Endothelial cell of umbilical vein (primary cell): Measurements from ENCODE around the gene MYRFL. TPM values are rescaled to one million over a fixed set of nuclear protein-coding genes. Genes with fewer than 3 reads are reported as not detected.

Experiments used
- BruUV-seq: library from RNA; stranded (reverse); fragments of 400-500 nt; replicated peaks from 2 replicates; lab custom pipeline; 2021; lab: Mats Ljungman, UMichigan
- CTCF ChIA-PET: fragments of 300-600, 350-600 bp; sonication (Branson Sonifier 250); formaldehyde crosslinking; loops from one replicate; lab custom pipeline; 2021; ENCODE audit warnings: antibody characterized with exemption, inconsistent platforms; lab: Charles Lee
- POLR2A ChIA-PET: fragments of 300-600, 350-600 bp; sonication (Branson Sonifier 250); formaldehyde crosslinking; loops from one replicate; lab custom pipeline; 2021; ENCODE audit warnings: antibody characterized with exemption, inconsistent platforms; lab: Charles Lee
- DNase-seq: peaks from one replicate; pipeline ENCODE4 v3.0.0-alpha.2; 2011; ENCODE audit warnings: low read depth, low spot score
- FAIRE-seq: peaks from 2 replicates; lab custom pipeline; 2011; peaks lifted over from hg19 to GRCh38; lab: Jason Lieb, UNC
- H2AFZ ChIP-seq: 2 replicates; pipeline ENCODE4 v1.6.0; 2012; ENCODE audit warnings: low read depth, low read length, control low read depth, inconsistent platforms
- H3K27ac ChIP-seq: 2 replicates; pipeline ENCODE4 v1.5.1; 2011; ENCODE audit warnings: low read depth, mild to moderate bottlenecking, control low read depth, low read length, moderate library complexity; ENCODE audit not compliant: insufficient read depth
- H3K27me3 ChIP-seq, 2 experiments: 2 replicates each; pipeline versions ENCODE4 v1.6.0 to v1.6.1; 2011; ENCODE audit warnings: low read length in 2 of 2, mixed read lengths in 1 of 2; ENCODE audit not compliant: control insufficient read depth in 2 of 2, insufficient read depth in 2 of 2
- H3K36me3 ChIP-seq, 2 experiments: 2 replicates in 1 of 2; 3 replicates in 1 of 2; pipeline ENCODE4 v1.5.1; 2011; ENCODE audit warnings: low read length in 2 of 2, mild to moderate bottlenecking in 1 of 2, moderate library complexity in 1 of 2; ENCODE audit not compliant: control insufficient read depth in 2 of 2, insufficient read depth in 2 of 2; ENCODE audit errors: extremely low read depth in 1 of 2
- H3K4me1 ChIP-seq: 3 replicates; pipeline ENCODE4 v1.5.1; 2011; ENCODE audit warnings: mild to moderate bottlenecking, low read length; ENCODE audit not compliant: control insufficient read depth, insufficient read depth; ENCODE audit errors: extremely low read depth
- H3K4me2 ChIP-seq: 2 replicates; pipeline ENCODE4 v1.6.1; 2011; ENCODE audit warnings: low read length, control low read depth, mixed read lengths; ENCODE audit not compliant: insufficient read depth
- H3K4me3 ChIP-seq, 3 experiments: fragments of 200-600 bp in 1 of 3; sonication (generic), shearing (Covaris generic) in 1 of 3; replicated peaks in 1 of 3; 2 replicates each; pipeline ENCODE4 v1.5.1; 2011 to 2016; ENCODE audit warnings: control low read depth in 3 of 3, low read length in 3 of 3, mild to moderate bottlenecking in 2 of 3, inconsistent platforms in 1 of 3, low read depth in 1 of 3, moderate library complexity in 1 of 3; ENCODE audit not compliant: insufficient read depth in 1 of 3
- H3K79me2 ChIP-seq: 2 replicates; pipeline ENCODE4 v1.6.0; 2012; ENCODE audit warnings: low read length, inconsistent platforms; ENCODE audit not compliant: control insufficient read depth, insufficient read depth
- H3K9ac ChIP-seq: replicated peaks from 2 replicates; pipeline ENCODE3; 2011; ENCODE audit warnings: low read length, control low read depth; ENCODE audit not compliant: insufficient read depth; ENCODE audit errors: extremely low read depth
- H3K9me1 ChIP-seq: replicated peaks from 3 replicates; pipeline ENCODE4 v1.6.0; 2011; ENCODE audit warnings: mild to moderate bottlenecking, low read length; ENCODE audit not compliant: control insufficient read depth, insufficient read depth; ENCODE audit errors: extremely low read depth
- H3K9me3 ChIP-seq: replicated peaks from 2 replicates; pipeline ENCODE4 v1.5.1; 2012; ENCODE audit warnings: low read length, inconsistent platforms; ENCODE audit not compliant: control insufficient read depth, insufficient read depth
- H4K20me1 ChIP-seq: replicated peaks from 2 replicates; pipeline ENCODE3; 2011; ENCODE audit warnings: mild to moderate bottlenecking, low read length; ENCODE audit not compliant: control insufficient read depth, insufficient read depth; ENCODE audit errors: extremely low read depth
- CTCF ChIP-seq, 2 donors: IDR thresholded peaks; 1 replicate in 1 of 2; 2 replicates in 1 of 2; pipeline ENCODE4 v1.5.1; 2011; ENCODE audit warnings: low read length in 2 of 2, mild to moderate bottlenecking in 2 of 2, moderate library complexity in 2 of 2, control low read depth in 1 of 2, inconsistent platforms in 1 of 2, low read depth in 1 of 2; ENCODE audit not compliant: insufficient read depth in 1 of 2; ENCODE audit errors: extremely low read depth in 1 of 2
- EZH2 ChIP-seq: IDR thresholded peaks from 2 replicates; pipeline ENCODE4 v1.6.1; 2012; ENCODE audit warnings: borderline replicate concordance, low read depth, mild to moderate bottlenecking, moderate library complexity, low read length, inconsistent platforms; ENCODE audit not compliant: severe bottlenecking
- FOS ChIP-seq: IDR thresholded peaks from 2 replicates; pipeline ENCODE4 v1.6.1; 2011; ENCODE audit warnings: mild to moderate bottlenecking, low read length, moderate library complexity, borderline replicate concordance; ENCODE audit not compliant: insufficient read depth
- GATA2 ChIP-seq: IDR thresholded peaks from 2 replicates; pipeline ENCODE4 v1.7.0; 2011; ENCODE audit warnings: low read depth, mild to moderate bottlenecking, moderate library complexity, mixed read lengths, low read length; ENCODE audit not compliant: insufficient read length, insufficient read depth
- JUN ChIP-seq: IDR thresholded peaks from 2 replicates; pipeline ENCODE4 v1.6.1; 2011; ENCODE audit warnings: borderline replicate concordance, low read depth; ENCODE audit not compliant: insufficient read length, insufficient read depth
- MYC ChIP-seq: IDR thresholded peaks from one replicate; pipeline ENCODE4 v1.6.1; 2011; ENCODE audit warnings: mild to moderate bottlenecking, low read depth, low read length
- POLR2A ChIP-seq: IDR thresholded peaks from 2 replicates; pipeline ENCODE4 v1.6.1; 2012; ENCODE audit warnings: low read depth, mild to moderate bottlenecking, control low read depth, low read length
- POLR2AphosphoS5 ChIP-seq: IDR thresholded peaks from 2 replicates; pipeline ENCODE4 v1.6.1; 2012; ENCODE audit warnings: low read depth, mild to moderate bottlenecking, control low read depth, low read length, moderate library complexity; ENCODE audit not compliant: insufficient read depth
- dilution Hi-C: fragments of 300-500 bp; cut with MboI; formaldehyde crosslinking; loops from one replicate; pipeline ENCODE4 v1.15.0; 2019; ENCODE audit warnings: low sequenced_read_pairs; ENCODE audit not compliant: extremely low pct_ligation_motif_present
- intact Hi-C: fragments of 100-400 bp; cut with micrococcal nuclease; formaldehyde crosslinking; loops from one replicate; pipeline ENCODE4 v1.10.0; 2022
- polyA plus RNA-seq, 4 experiments: library from polyadenylated mRNA; depleted of rRNA in 3 of 4; stranded (reverse) in 3 of 4; unstranded in 1 of 4; fragments of >200 nt; gene quantifications; 2 replicates each; pipeline versions ENCODE4 v1.2.1 to v1.2.3, GENCODE V29; 2011 to 2012; ENCODE audit warnings: missing spikeins in 1 of 4
- total RNA-seq: library from RNA; stranded (reverse); gene quantifications from 2 replicates; pipeline ENCODE4 v1.2.3, GENCODE V29; 2021
- TF ChIP-seq, protein P1 (sequence below): IDR thresholded peaks from 2 replicates; pipeline ENCODE4 v1.6.1; 2011; ENCODE audit not compliant: insufficient read depth, insufficient read length

Gene MYRFL
- total and polyA plus RNA-seq, 2 donors (not counting 3 experiments of a cell fraction or from before 2014, with no cell fraction given), result not detected

- no peak overlapping the region for H3K4me3 ChIP-seq
- FAIRE-seq, result no peak
- H3K4me1 ChIP-seq, result no peaks in the 10 kb centered on the region
- CTCF ChIA-PET, result interaction anchor here (1.6 kb wide), 1 partner anchor 18 kb away, joined by 3 read pairs; no protein-coding TSS in a partner anchor
- TF ChIP-seq GATA2, result no peak
- TF ChIP-seq POLR2A, result no peak
- H3K36me3 ChIP-seq, result no peaks in the 10 kb centered on the region
- H3K9me1 ChIP-seq, result no peaks in the 10 kb centered on the region
- H2AFZ ChIP-seq, result no peak overlapping the region
- POLR2A ChIA-PET, result no interaction called here
- dilution Hi-C loops, result no loop called here
- H3K9me3 ChIP-seq, result no peaks in the 10 kb centered on the region
- intact Hi-C loops, result no loop called here
- H3K27me3 ChIP-seq, result peaks cover 0 to 10% of the 10 kb centered on the region in 2 experiments
- no peak overlapping the region for H3K9ac ChIP-seq
- H3K79me2 ChIP-seq, result no peaks in the 10 kb centered on the region
- no peak for DNase-seq
- no peak overlapping the region for H3K4me2 ChIP-seq
- no TSS peak for BruUV-seq
- H4K20me1 ChIP-seq, result no peaks in the 10 kb centered on the region
- no peak overlapping the region for H3K27ac ChIP-seq
Measured at GRCh38 chr12:69931569-69931968, 106.5 kb downstream of the MYRFL start.

DNA sequence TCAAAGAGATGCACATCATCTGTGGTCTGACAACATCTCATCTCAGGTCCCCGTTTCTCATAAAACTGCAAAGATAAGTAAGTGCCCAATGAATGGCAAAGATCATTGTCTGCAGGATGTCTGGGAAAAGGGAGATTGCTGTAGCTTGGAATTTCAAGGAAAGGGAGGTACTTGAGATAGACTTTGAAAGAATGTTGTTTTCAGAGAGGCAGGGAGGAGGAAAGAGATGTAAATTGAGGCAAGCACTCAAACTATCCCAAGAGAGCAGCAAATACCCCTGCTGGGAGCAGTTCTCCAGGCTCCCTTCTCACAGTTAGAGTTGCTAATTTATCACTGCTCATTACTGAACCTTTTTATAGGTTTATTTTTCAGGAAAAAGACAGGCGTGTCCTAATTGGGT is 107.1 kb downstream of the MYRFL start:
- Histone ChIP-seq H4K20me1 (no peaks in the 10 kb centered on the region), H3K9me1 (no peaks in the 10 kb centered on the region), H3K9ac (no peak overlapping the region), H3K79me2 (no peaks in the 10 kb centered on the region), H3K9me3 (no peaks in the 10 kb centered on the region), H2AFZ (no peak overlapping the region), H3K27ac (no peak overlapping the region), H3K4me2 (no peak overlapping the region), H3K27me3 (peaks cover 0 to 10% of the 10 kb centered on the region in 2 experiments), H3K4me1 (no peaks in the 10 kb centered on the region), H3K4me3 (no peak overlapping the region), H3K36me3 (no peaks in the 10 kb centered on the region)
- dilution Hi-C loops (no loop called here), intact Hi-C loops (no loop called here)
- no TSS peak for BruUV-seq
- DNase-seq (peak; percentile 11), FAIRE-seq (peak; percentile 38)
- TF ChIP-seq, protein P1, sequence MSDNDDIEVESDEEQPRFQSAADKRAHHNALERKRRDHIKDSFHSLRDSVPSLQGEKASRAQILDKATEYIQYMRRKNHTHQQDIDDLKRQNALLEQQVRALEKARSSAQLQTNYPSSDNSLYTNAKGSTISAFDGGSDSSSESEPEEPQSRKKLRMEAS, result no peak
- TF ChIP-seq POLR2AphosphoS5, result no peak
- no peak for TF ChIP-seq POLR2A
- no peak for TF ChIP-seq FOS
- no peak for TF ChIP-seq CTCF (IDR thresholded peaks at IDR 0.05; ENCODE audit: extremely low read depth in 1 of 2, insufficient read depth in 1 of 2, low read depth in 1 of 2, low read length in 2 of 2)
- TF ChIP-seq EZH2, result no peak
- no peak for TF ChIP-seq JUN
- no peak for TF ChIP-seq GATA2
- TF ChIP-seq MYC, result no peak
- ChIA-PET POLR2A (no interaction called here), CTCF (interaction anchor here (1.6 kb wide), 1 partner anchor 17 kb away, joined by 3 read pairs; no protein-coding TSS in a partner anchor)
